Mesenchymal stem cell (in vitro differentiated cells and primary cell): ENCODE measurements around the gene OR9A4.
"Not testable (repeated sequence)": the region's sequence is repeated elsewhere in the genome, so short reads cannot be mapped to it uniquely, and the experiment has no call there.

ENCODE experiments used
- DNase-seq: peaks from one replicate; pipeline ENCODE4 v3.0.0-alpha.2; 2013
- H2AFZ ChIP-seq: one replicate; pipeline ENCODE4 v1.6.1; 2013; ENCODE audit warnings: low read depth, mild to moderate bottlenecking, control low read depth, inconsistent platforms, low read length, moderate library complexity
- H2AK5ac ChIP-seq: 2 replicates; pipeline ENCODE4 v1.6.1; 2013; ENCODE audit warnings: low read length, moderate library complexity, mild to moderate bottlenecking, inconsistent platforms; ENCODE audit not compliant: severe bottlenecking
- H2BK120ac ChIP-seq: one replicate; pipeline ENCODE4 v1.6.1; 2013; ENCODE audit warnings: low read depth, mild to moderate bottlenecking, inconsistent platforms, low read length, moderate library complexity
- H2BK12ac ChIP-seq, 2 experiments: one replicate each; pipeline ENCODE4 v1.6.1; 2013; ENCODE audit warnings: inconsistent platforms in 2 of 2, low read length in 2 of 2, mild to moderate bottlenecking in 2 of 2, moderate library complexity in 2 of 2, control low read depth in 1 of 2
- H2BK15ac ChIP-seq: one replicate; pipeline ENCODE4 v1.6.1; 2013; ENCODE audit warnings: mild to moderate bottlenecking, low read depth, inconsistent platforms; ENCODE audit not compliant: poor library complexity, severe bottlenecking
- H2BK5ac ChIP-seq: 2 replicates; pipeline ENCODE4 v1.6.1; 2013; ENCODE audit warnings: low read depth, mild to moderate bottlenecking, low read length, control low read depth, inconsistent platforms; ENCODE audit not compliant: poor library complexity, severe bottlenecking
- H3K14ac ChIP-seq, 2 experiments: one replicate each; pipeline ENCODE4 v1.6.1; 2013; ENCODE audit warnings: inconsistent platforms in 2 of 2, low read length in 2 of 2, control low read depth in 1 of 2, mild to moderate bottlenecking in 1 of 2, moderate library complexity in 1 of 2
- H3K18ac ChIP-seq, 2 experiments: one replicate each; pipeline ENCODE4 v1.6.1; 2013; ENCODE audit warnings: inconsistent platforms in 2 of 2, low read length in 2 of 2, control low read depth in 1 of 2, low read depth in 1 of 2, mild to moderate bottlenecking in 1 of 2
- H3K23ac ChIP-seq, 2 experiments: one replicate each; pipeline ENCODE4 v1.6.1; 2013; ENCODE audit warnings: inconsistent platforms in 2 of 2, low read length in 2 of 2, mild to moderate bottlenecking in 2 of 2, moderate library complexity in 2 of 2, control low read depth in 1 of 2
- H3K27ac ChIP-seq: 2 replicates; pipeline ENCODE4 v1.5.1; 2013; ENCODE audit warnings: mild to moderate bottlenecking, moderate library complexity, low read length, control low read depth, inconsistent platforms; ENCODE audit not compliant: poor library complexity, severe bottlenecking
- H3K27me3 ChIP-seq, 2 experiments: 2 replicates each; pipeline versions ENCODE4 v1.6.1 to v1.7.0; 2013; ENCODE audit warnings: low read length in 2 of 2, mild to moderate bottlenecking in 2 of 2, moderate library complexity in 2 of 2, control low read depth in 1 of 2, inconsistent platforms in 1 of 2; ENCODE audit not compliant: control insufficient read depth in 1 of 2, insufficient read depth in 1 of 2
- H3K36me3 ChIP-seq, 2 experiments: 2 replicates each; pipeline versions ENCODE4 v1.6.1 to v1.7.0; 2013; ENCODE audit warnings: low read length in 2 of 2, control low read depth in 1 of 2, inconsistent platforms in 1 of 2, low read depth in 1 of 2, mild to moderate bottlenecking in 1 of 2; ENCODE audit not compliant: insufficient read depth in 2 of 2, control insufficient read depth in 1 of 2
- H3K4ac ChIP-seq, 2 experiments: one replicate each; pipeline ENCODE4 v1.6.1; 2013; ENCODE audit warnings: inconsistent platforms in 2 of 2, low read length in 2 of 2, mild to moderate bottlenecking in 2 of 2, moderate library complexity in 2 of 2, control low read depth in 1 of 2, low read depth in 1 of 2
- H3K4me1 ChIP-seq: 2 replicates; pipeline ENCODE4 v1.6.1; 2013; ENCODE audit warnings: low read depth, low read length, control low read depth; ENCODE audit not compliant: control insufficient read depth, insufficient read depth
- H3K4me2 ChIP-seq: 2 replicates; pipeline ENCODE4 v1.6.1; 2013; ENCODE audit warnings: low read length, mild to moderate bottlenecking, inconsistent platforms; ENCODE audit not compliant: poor library complexity, severe bottlenecking
- H3K4me3 ChIP-seq, 2 experiments: 2 replicates each; pipeline versions ENCODE4 v1.5.1 to v1.7.0; 2013; ENCODE audit warnings: low read length in 2 of 2, mild to moderate bottlenecking in 2 of 2, control low read depth in 1 of 2, low read depth in 1 of 2; ENCODE audit not compliant: insufficient read depth in 1 of 2
- H3K79me1 ChIP-seq: replicated peaks from 2 replicates; pipeline ENCODE4 v1.6.1; 2013; ENCODE audit warnings: mild to moderate bottlenecking, control low read depth, low read length, inconsistent platforms; ENCODE audit not compliant: poor library complexity, severe bottlenecking
- H3K9ac ChIP-seq: 2 replicates; pipeline ENCODE4 v1.7.0; 2013; ENCODE audit warnings: mild to moderate bottlenecking, low read length, moderate library complexity
- H3K9me3 ChIP-seq: 2 replicates; pipeline ENCODE4 v1.7.0; 2013; ENCODE audit warnings: mild to moderate bottlenecking, low read length; ENCODE audit not compliant: control insufficient read depth
- H4K8ac ChIP-seq: one replicate; pipeline ENCODE4 v1.6.1; 2013; ENCODE audit warnings: inconsistent platforms, mild to moderate bottlenecking, low read length, moderate library complexity
- H4K91ac ChIP-seq: one replicate; pipeline ENCODE4 v1.6.1; 2013; ENCODE audit warnings: mild to moderate bottlenecking, low read length, inconsistent platforms
- WGBS: methylation state at CpG from one replicate; pipeline ENCODE4 v1.1.7; 2013; ENCODE audit warnings: mixed read lengths; 5-methylcytosine and 5-hydroxymethylcytosine counted together

Gene OR9A4

GRCh38 chr7:141884539-141885225, 31.5 kb upstream of the OR9A4 start:
- DNase-seq, result no peak
- Histone ChIP-seq H2BK120ac (no peak overlapping the region), H3K79me1 (no peaks in the 10 kb centered on the region), H4K91ac (no peak overlapping the region), H3K9me3 (peaks cover 22% of the 10 kb centered on the region), H3K36me3 (no peaks in the 10 kb centered on the region), H3K14ac (no peak overlapping the region), H2BK12ac (no peak overlapping the region), H2BK5ac (no peak overlapping the region), H3K4ac (no peak overlapping the region), H4K8ac (no peak overlapping the region), H2AFZ (no peak overlapping the region), H2AK5ac (no peak overlapping the region), H3K9ac (no peak overlapping the region), H3K4me2 (no peak overlapping the region), H3K27me3 (no peaks in the 10 kb centered on the region), H3K23ac (no peak overlapping the region), H2BK15ac (no peak overlapping the region), H3K18ac (no peak overlapping the region), H3K4me1 (no peaks in the 10 kb centered on the region), H3K4me3 (no peak overlapping the region), H3K27ac (no peak overlapping the region)
- 78% methylated on average over 5 of the region's 5 CpGs for whole genome bisulfite sequencing

- H3K4me1 ChIP-seq, result no peaks in the 10 kb centered on the region
- H3K18ac ChIP-seq, result no peak overlapping the region
- no peak overlapping the region for H3K9ac ChIP-seq
- H4K91ac ChIP-seq, result no peak overlapping the region
- H3K27ac ChIP-seq, result no peak overlapping the region
- H2BK15ac ChIP-seq, result no peak overlapping the region
- no peak overlapping the region for H3K4ac ChIP-seq
- H2BK5ac ChIP-seq, result no peak overlapping the region
- H3K27me3 ChIP-seq, result no peaks in the 10 kb centered on the region
- H4K8ac ChIP-seq, result no peak overlapping the region
- no peak overlapping the region for H3K23ac ChIP-seq
- no peak overlapping the region for H2AFZ ChIP-seq
- 93% methylated on average over 1 of the region's 1 CpG for WGBS
- no peak overlapping the region for H2BK12ac ChIP-seq
- no peak overlapping the region for H2BK120ac ChIP-seq
- H3K4me3 ChIP-seq, result no peak overlapping the region
- no peaks in the 10 kb centered on the region for H3K36me3 ChIP-seq
- H2AK5ac ChIP-seq, result no peak overlapping the region
- no peak overlapping the region for H3K14ac ChIP-seq
- no peaks in the 10 kb centered on the region for H3K79me1 ChIP-seq
- H3K4me2 ChIP-seq, result no peak overlapping the region
- H3K9me3 ChIP-seq, result peaks cover 24% of the 10 kb centered on the region
- no peak for DNase-seq
These were observed 26.9 kb upstream of the OR9A4 start for GRCh38 chr7:141889321-141889720.

GRCh38 chr7:141891336-141891735, 24.9 kb upstream of the OR9A4 start:
- Histone ChIP-seq H3K23ac (no peak overlapping the region), H2BK12ac (no peak overlapping the region), H3K27ac (no peak overlapping the region), H2AFZ (no peak overlapping the region), H3K9me3 (peaks cover 21% of the 10 kb centered on the region), H2AK5ac (no peak overlapping the region), H3K4ac (no peak overlapping the region), H3K18ac (no peak overlapping the region), H2BK5ac (no peak overlapping the region), H4K91ac (no peak overlapping the region), H3K36me3 (no peaks in the 10 kb centered on the region), H3K14ac (no peak overlapping the region), H2BK15ac (no peak overlapping the region), H4K8ac (no peak overlapping the region), H3K4me2 (no peak overlapping the region), H3K79me1 (no peaks in the 10 kb centered on the region), H3K27me3 (no peaks in the 10 kb centered on the region), H3K9ac (no peak overlapping the region), H3K4me3 (no peak overlapping the region), H2BK120ac (no peak overlapping the region), H3K4me1 (no peaks in the 10 kb centered on the region)
- WGBS, result 53% methylated on average over 1 of the region's 3 CpGs
- DNase-seq, result no peak

- H3K18ac ChIP-seq, H3K23ac ChIP-seq, H2BK12ac ChIP-seq, H4K91ac ChIP-seq, H3K36me3 ChIP-seq, H2BK5ac ChIP-seq, H3K4me1 ChIP-seq, H3K27me3 ChIP-seq, H3K9ac ChIP-seq, H2BK15ac ChIP-seq, H2BK120ac ChIP-seq, H3K14ac ChIP-seq, H3K79me1 ChIP-seq, H2AFZ ChIP-seq, H4K8ac ChIP-seq, H3K27ac ChIP-seq, H3K4ac ChIP-seq, H3K4me2 ChIP-seq, H2AK5ac ChIP-seq, DNase-seq, H3K4me3 ChIP-seq: not testable (repeated sequence)
- no CpG with 5 or more reads among the region's 3 CpGs for WGBS
- H3K9me3 ChIP-seq, result peaks cover 17% of the 10 kb centered on the region
These were observed 16.8 kb upstream of the OR9A4 start for GRCh38 chr7:141899366-141899765.
